Measurements from ENCODE around the gene HS6ST3.

HS6ST3 gene

GRCh38 chr13:96637039-96637438, 547.1 kb downstream of the HS6ST3 start:
- Histone ChIP-seq H3K27ac (ENCODE audit: low read depth, low read length, severe bottlenecking) (no peak overlapping the region), H3K4me1 (ENCODE audit: control insufficient read depth, insufficient read depth, low read length, poor library complexity, severe bottlenecking) (no peaks in the 10 kb centered on the region), H3K9me3 (ENCODE audit: control insufficient read depth, low read length) (no peaks in the 10 kb centered on the region), H3K36me3 (ENCODE audit: control insufficient read depth, insufficient read depth, low read length) (no peaks in the 10 kb centered on the region), H3K4me3 (ENCODE audit: extremely low read depth, insufficient read depth, low read length, poor library complexity, severe bottlenecking) (no peak overlapping the region)

DNA sequence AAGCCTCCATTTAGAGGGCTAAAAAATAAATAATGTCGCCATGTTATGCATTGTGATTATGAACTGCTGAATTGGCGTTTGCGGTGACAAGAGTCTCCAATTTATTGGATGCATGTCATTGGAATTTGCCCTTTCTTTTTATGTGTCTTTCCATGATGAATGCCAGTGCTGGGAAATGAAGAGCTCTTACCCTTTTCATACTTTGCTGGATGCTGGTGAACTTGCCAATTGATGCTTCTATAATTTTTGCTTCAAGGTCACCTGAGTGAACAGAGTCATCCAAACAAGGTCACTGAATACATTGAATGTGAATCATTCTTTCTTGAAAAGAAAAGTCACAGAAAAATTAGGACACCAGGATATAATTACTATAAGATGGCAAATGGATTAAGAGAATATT, 556.2 kb downstream of the HS6ST3 start:
- no peak overlapping the region for H3K4me3 ChIP-seq (ENCODE audit: extremely low read depth, insufficient read depth, low read length, poor library complexity, severe bottlenecking)
- H3K9me3 ChIP-seq (ENCODE audit: control insufficient read depth, low read length), result peaks cover 5% of the 10 kb centered on the region
- 93 to 100% methylated on average over 3 of the region's 3 CpGs for WGBS, 2 experiments (ENCODE audit: insufficient coverage in 2 of 2)
- no peaks in the 10 kb centered on the region for H3K36me3 ChIP-seq (ENCODE audit: control insufficient read depth, insufficient read depth, low read length)
- H3K4me1 ChIP-seq (ENCODE audit: control insufficient read depth, insufficient read depth, low read length, poor library complexity, severe bottlenecking), result peaks cover 7% of the 10 kb centered on the region
- H3K27ac ChIP-seq (ENCODE audit: low read depth, low read length, severe bottlenecking), result no peak overlapping the region

DNA sequence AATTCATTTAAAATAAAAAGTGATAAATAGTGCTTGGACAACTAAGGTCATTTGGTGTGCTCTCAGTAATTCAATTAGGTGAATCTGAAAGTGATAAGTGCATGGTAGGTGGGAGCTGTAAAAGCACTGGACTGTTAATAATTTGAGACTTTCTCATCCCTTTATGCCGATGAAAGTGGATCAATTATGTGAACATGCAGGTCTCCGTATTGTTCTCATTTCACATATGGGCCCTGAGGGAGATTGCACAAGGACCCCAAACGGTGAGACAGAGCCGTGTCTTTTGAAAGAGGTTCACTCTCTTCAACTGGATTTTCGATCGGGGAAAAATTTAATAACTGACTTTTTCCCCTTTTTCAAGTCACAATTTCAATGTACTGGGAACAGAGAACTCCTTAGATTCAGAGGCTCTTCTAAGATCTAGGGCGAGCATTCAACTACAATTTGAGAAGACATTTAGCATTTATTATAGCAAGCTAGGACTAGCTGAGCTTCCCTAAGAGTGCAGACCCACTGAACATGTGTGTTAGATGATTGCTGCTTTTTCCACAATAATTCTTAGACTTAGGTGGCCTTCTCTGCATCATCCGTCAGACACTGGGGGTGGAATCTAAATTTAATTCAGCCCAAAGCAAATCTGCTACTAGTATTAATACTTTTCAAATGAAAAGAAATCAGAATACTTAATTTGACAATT, 556.8 kb downstream of the HS6ST3 start:
- H3K27ac ChIP-seq (ENCODE audit: low read depth, low read length, severe bottlenecking), result no peak overlapping the region

GRCh38 chr13:96650301-96650886, 560.5 kb downstream of the HS6ST3 start:
- WGBS, 2 experiments (ENCODE audit: insufficient coverage in 2 of 2), result 83 to 100% methylated on average over 1 to 2 of the region's 3 CpGs
- Histone ChIP-seq H3K9me3 (ENCODE audit: control insufficient read depth, low read length) (no peaks in the 10 kb centered on the region), H3K27ac (ENCODE audit: low read depth, low read length, severe bottlenecking) (peak overlapping the region; percentile 7), H3K4me1 (ENCODE audit: control insufficient read depth, insufficient read depth, low read length, poor library complexity, severe bottlenecking) (peaks cover 7% of the 10 kb centered on the region), H3K36me3 (ENCODE audit: control insufficient read depth, insufficient read depth, low read length) (no peaks in the 10 kb centered on the region), H3K4me3 (ENCODE audit: extremely low read depth, insufficient read depth, low read length, poor library complexity, severe bottlenecking) (no peak overlapping the region)

More for the DNA sequence above, 556.8 kb downstream of the HS6ST3 start:
- H3K4me3 ChIP-seq (ENCODE audit: extremely low read depth, insufficient read depth, low read length, poor library complexity, severe bottlenecking), result no peak overlapping the region
- no peaks in the 10 kb centered on the region for H3K36me3 ChIP-seq (ENCODE audit: control insufficient read depth, insufficient read depth, low read length)
- WGBS, 2 experiments (ENCODE audit: insufficient coverage in 2 of 2), result 82 to 88% methylated on average over 4 to 6 of the region's 8 CpGs
- peaks cover 7% of the 10 kb centered on the region for H3K4me1 ChIP-seq (ENCODE audit: control insufficient read depth, insufficient read depth, low read length, poor library complexity, severe bottlenecking)
- peaks cover 5% of the 10 kb centered on the region for H3K9me3 ChIP-seq (ENCODE audit: control insufficient read depth, low read length)

GRCh38 chr13:96651598-96651997, 561.7 kb downstream of the HS6ST3 start:
- 90 to 100% methylated on average over 1 of the region's 1 CpG for WGBS, 2 experiments (ENCODE audit: insufficient coverage in 2 of 2)

DNA sequence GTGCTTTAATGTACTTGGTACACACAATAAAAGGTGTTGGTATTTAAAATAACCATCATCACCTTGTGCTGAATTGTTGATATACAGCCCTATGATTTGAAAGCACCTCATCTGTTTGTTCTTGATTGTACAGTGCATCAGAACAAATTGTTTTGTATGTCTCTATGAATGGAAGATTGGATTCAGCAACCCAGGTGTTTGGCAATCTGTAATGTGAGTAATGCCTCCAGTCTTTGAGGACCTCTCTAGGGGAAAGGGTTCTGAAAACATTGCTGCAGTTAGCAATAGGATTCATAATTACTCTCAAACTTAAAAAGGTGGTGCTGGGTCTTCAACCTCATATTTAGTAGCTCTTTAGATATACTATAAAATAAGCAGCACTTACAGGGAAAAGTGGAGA, 562.6 kb downstream of the HS6ST3 start:
- Histone ChIP-seq H3K4me3 (ENCODE audit: extremely low read depth, insufficient read depth, low read length, poor library complexity, severe bottlenecking) (no peak overlapping the region), H3K27ac (ENCODE audit: low read depth, low read length, severe bottlenecking) (no peak overlapping the region)

More at GRCh38 chr13:96651598-96651997, 561.7 kb downstream of the HS6ST3 start:
- Histone ChIP-seq H3K36me3 (ENCODE audit: control insufficient read depth, insufficient read depth, low read length) (no peaks in the 10 kb centered on the region), H3K27ac (ENCODE audit: low read depth, low read length, severe bottlenecking) (no peak overlapping the region), H3K4me1 (ENCODE audit: control insufficient read depth, insufficient read depth, low read length, poor library complexity, severe bottlenecking) (peaks cover 7% of the 10 kb centered on the region), H3K4me3 (ENCODE audit: extremely low read depth, insufficient read depth, low read length, poor library complexity, severe bottlenecking) (no peak overlapping the region), H3K9me3 (ENCODE audit: control insufficient read depth, low read length) (no peaks in the 10 kb centered on the region)

DNA sequence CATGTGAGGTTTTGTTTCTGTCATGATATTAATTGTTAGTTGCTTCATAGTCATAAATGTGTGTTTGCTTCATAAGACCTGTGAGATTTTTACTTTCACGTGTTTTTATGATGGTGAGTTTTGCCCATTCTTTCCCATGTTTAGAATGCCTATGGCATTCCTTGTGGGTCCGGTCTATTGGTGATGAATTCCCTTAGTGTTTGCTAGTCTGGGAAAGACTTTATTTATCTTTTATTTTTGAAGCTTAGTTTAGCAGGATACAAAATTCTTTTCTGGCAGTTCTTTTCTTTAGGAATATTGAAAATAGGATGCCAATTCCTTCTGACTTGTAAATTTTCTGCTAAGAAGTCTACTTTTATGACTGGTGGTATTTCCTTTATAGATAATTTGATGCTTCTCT, 571.7 kb downstream of the HS6ST3 start:
- Histone ChIP-seq H3K4me1 (ENCODE audit: control insufficient read depth, insufficient read depth, low read length, poor library complexity, severe bottlenecking) (no peaks in the 10 kb centered on the region), H3K4me3 (ENCODE audit: extremely low read depth, insufficient read depth, low read length, poor library complexity, severe bottlenecking) (no peak overlapping the region), H3K9me3 (ENCODE audit: control insufficient read depth, low read length) (peaks cover 11% of the 10 kb centered on the region), H3K27ac (ENCODE audit: low read depth, low read length, severe bottlenecking) (no peak overlapping the region), H3K36me3 (ENCODE audit: control insufficient read depth, insufficient read depth, low read length) (no peaks in the 10 kb centered on the region)
- 90 to 100% methylated on average over 1 to 2 of the region's 2 CpGs for WGBS, 2 experiments (ENCODE audit: insufficient coverage in 2 of 2)

More for the DNA sequence above, 562.6 kb downstream of the HS6ST3 start:
- Histone ChIP-seq H3K9me3 (ENCODE audit: control insufficient read depth, low read length) (no peaks in the 10 kb centered on the region), H3K4me1 (ENCODE audit: control insufficient read depth, insufficient read depth, low read length, poor library complexity, severe bottlenecking) (peaks cover 7% of the 10 kb centered on the region), H3K36me3 (ENCODE audit: control insufficient read depth, insufficient read depth, low read length) (no peaks in the 10 kb centered on the region)

DNA sequence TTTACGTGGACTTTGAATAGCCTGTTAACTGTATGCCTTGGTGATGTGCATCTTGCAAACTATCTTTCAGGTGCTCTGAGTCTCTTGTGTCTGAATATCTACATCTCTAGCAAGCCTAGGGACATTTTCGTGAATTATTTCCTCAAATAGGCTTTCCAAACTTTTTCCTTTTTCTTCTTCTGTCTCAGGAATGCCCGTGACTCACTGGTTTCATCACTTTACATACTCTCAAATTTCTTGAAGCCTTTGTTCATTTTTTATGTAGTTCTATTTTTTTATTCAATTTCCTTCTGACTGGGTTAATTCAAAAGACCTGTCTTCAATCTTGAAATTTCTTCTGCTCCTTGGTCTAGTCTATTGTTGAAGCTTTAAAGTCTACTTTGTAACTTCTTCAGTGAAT, 572.1 kb downstream of the HS6ST3 start:
- Histone ChIP-seq H3K9me3 (ENCODE audit: control insufficient read depth, low read length) (peaks cover 11% of the 10 kb centered on the region), H3K27ac (ENCODE audit: low read depth, low read length, severe bottlenecking) (no peak overlapping the region), H3K4me3 (ENCODE audit: extremely low read depth, insufficient read depth, low read length, poor library complexity, severe bottlenecking) (no peak overlapping the region), H3K4me1 (ENCODE audit: control insufficient read depth, insufficient read depth, low read length, poor library complexity, severe bottlenecking) (no peaks in the 10 kb centered on the region), H3K36me3 (ENCODE audit: control insufficient read depth, insufficient read depth, low read length) (no peaks in the 10 kb centered on the region)
- 80 to 100% methylated on average over 1 of the region's 3 CpGs for WGBS, 2 experiments (ENCODE audit: insufficient coverage in 2 of 2)

DNA sequence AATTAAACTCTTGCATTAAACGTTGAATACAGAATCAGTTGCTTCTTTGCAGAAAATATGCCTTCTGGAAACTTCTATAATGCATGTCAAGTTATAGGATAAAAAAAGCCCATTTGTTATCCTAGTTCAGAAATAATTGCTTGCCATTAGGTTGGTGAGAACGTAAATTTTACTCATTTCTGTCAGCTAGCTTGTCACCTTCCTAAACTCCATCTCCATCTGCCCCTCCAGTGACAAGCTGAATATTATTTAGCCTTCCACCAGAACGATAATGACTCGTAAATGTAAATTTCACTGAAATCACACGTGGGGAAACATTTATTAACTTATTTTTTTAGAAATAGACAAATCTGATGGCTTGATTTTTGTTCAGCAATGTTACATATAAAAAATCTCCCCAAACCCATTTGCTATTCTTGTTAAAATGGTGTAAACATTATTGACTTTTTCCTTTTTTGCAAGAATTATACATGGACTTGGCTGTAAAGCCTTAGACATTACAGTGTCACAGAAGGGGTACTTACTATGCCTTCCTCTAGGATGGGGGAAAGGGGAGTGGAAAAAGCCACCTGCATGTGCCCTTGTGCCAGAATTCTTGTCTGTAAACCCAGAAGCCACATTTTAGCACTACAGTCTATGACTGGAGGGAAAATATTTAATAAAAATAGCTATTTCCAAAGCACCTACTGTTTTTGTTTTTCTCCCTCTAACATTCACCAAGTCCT, 577.5 kb downstream of the HS6ST3 start:
- H3K4me3 ChIP-seq (ENCODE audit: extremely low read depth, insufficient read depth, low read length, poor library complexity, severe bottlenecking), result no peak overlapping the region
- peaks cover 3% of the 10 kb centered on the region for H3K9me3 ChIP-seq (ENCODE audit: control insufficient read depth, low read length)
- 100% methylated on average over 1 of the region's 5 CpGs; no CpG with 5 or more reads in 1 of the 2 experiments for WGBS, 2 experiments (ENCODE audit: insufficient coverage in 2 of 2)
- H3K36me3 ChIP-seq (ENCODE audit: control insufficient read depth, insufficient read depth, low read length), result no peaks in the 10 kb centered on the region
- no peak overlapping the region for H3K27ac ChIP-seq (ENCODE audit: low read depth, low read length, severe bottlenecking)
- H3K4me1 ChIP-seq (ENCODE audit: control insufficient read depth, insufficient read depth, low read length, poor library complexity, severe bottlenecking), result peaks cover 11% of the 10 kb centered on the region

DNA sequence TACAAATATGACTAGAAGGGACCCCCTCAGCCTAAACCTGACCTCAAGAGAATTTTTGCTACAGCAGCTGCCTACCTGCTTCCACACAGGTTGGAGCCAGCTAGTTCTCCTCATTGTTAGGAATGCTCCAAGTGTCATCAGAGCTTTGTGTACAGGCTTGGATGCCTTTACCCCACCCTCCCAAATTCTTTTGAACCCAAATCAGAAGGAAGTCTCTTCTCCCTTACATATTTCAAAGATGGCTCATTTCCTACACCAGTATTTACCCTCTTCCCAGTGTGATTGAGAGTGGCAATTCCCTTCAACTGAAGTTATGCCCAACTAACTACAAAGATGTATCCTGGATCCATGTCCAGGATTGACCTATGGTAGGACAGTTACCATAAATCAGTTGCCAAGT, 581.2 kb downstream of the HS6ST3 start:
- Histone ChIP-seq H3K4me3 (ENCODE audit: extremely low read depth, insufficient read depth, low read length, poor library complexity, severe bottlenecking) (no peak overlapping the region), H3K27ac (ENCODE audit: low read depth, low read length, severe bottlenecking) (no peak overlapping the region), H3K9me3 (ENCODE audit: control insufficient read depth, low read length) (no peaks in the 10 kb centered on the region), H3K36me3 (ENCODE audit: control insufficient read depth, insufficient read depth, low read length) (no peaks in the 10 kb centered on the region), H3K4me1 (ENCODE audit: control insufficient read depth, insufficient read depth, low read length, poor library complexity, severe bottlenecking) (peaks cover 11% of the 10 kb centered on the region)

GRCh38 chr13:96672016-96672415, 582.1 kb downstream of the HS6ST3 start:
- H3K27ac ChIP-seq (ENCODE audit: low read depth, low read length, severe bottlenecking), result no peak overlapping the region
- H3K4me3 ChIP-seq (ENCODE audit: extremely low read depth, insufficient read depth, low read length, poor library complexity, severe bottlenecking), result no peak overlapping the region
- H3K36me3 ChIP-seq (ENCODE audit: control insufficient read depth, insufficient read depth, low read length), result no peaks in the 10 kb centered on the region
- H3K9me3 ChIP-seq (ENCODE audit: control insufficient read depth, low read length), result no peaks in the 10 kb centered on the region
- peaks cover 11% of the 10 kb centered on the region for H3K4me1 ChIP-seq (ENCODE audit: control insufficient read depth, insufficient read depth, low read length, poor library complexity, severe bottlenecking)

Measured in mesodermal cell (in vitro differentiated cells).